Measurements from ENCODE around the gene APOC3. TPM values are rescaled to one million over a fixed set of nuclear protein-coding genes. Genes with fewer than 3 reads are reported as not detected.

Gene APOC3
- total and polyA plus RNA-seq, 7 experiments from 2014 or later: not detected

GRCh38 chr11:116856423-116856822 is 26.7 kb downstream of the APOC3 start:
- Histone ChIP-seq H3K4me1 (ENCODE audit: control insufficient read depth in 2 of 2, insufficient read depth in 2 of 2, low read length in 2 of 2) (peaks cover 51% of the 10 kb centered on the region in 2 donors), H3K4me3 (ENCODE audit: low read length) (no peak overlapping the region), H3K27ac (ENCODE audit: low read depth, low read length) (no peak overlapping the region), H3K27me3 (ENCODE audit: control insufficient read depth in 2 of 2, insufficient read depth in 2 of 2, low read length in 2 of 2) (no peaks in the 10 kb centered on the region), H3K9me3 (ENCODE audit: control insufficient read depth in 2 of 3, low read length in 3 of 3) (no peaks in the 10 kb centered on the region), H3K36me3 (ENCODE audit: control insufficient read depth in 2 of 3, insufficient read depth in 3 of 3, low read length in 3 of 3) (peaks cover under 1 to 40% (median 14%) of the 10 kb centered on the region in 3 experiments)
- intact Hi-C loops (cut with micrococcal nuclease): loop anchor here in 1 of 2 donors (10.0 kb wide), 1 partner anchor 958 kb away; no protein-coding TSS in a partner anchor
- ChIA-PET POLR2A (interaction anchor here (0.5 kb wide), 1 partner anchor 12 kb away, joined by 3 read pairs; no protein-coding TSS in a partner anchor), CTCF (interaction anchor here (0.5 kb wide), 1 partner anchor 249 kb away, joined by 3 read pairs; no protein-coding TSS in a partner anchor)
- H3K36me3 Mint-ChIP-seq: peaks cover under 1 to 43% (median 18%) of the 10 kb centered on the region in 5 donors
- peak overlapping the region in 8 of 9 donors; percentile 4 to 84 (median 74) for H3K27ac Mint-ChIP-seq
- no peak for DNase-seq
- peaks cover 47 to 61% (median 58%) of the 10 kb centered on the region in 7 donors for H3K4me1 Mint-ChIP-seq
- H3K27me3 Mint-ChIP-seq: no peaks in the 10 kb centered on the region
- H3K9me3 Mint-ChIP-seq: no peaks in the 10 kb centered on the region
- ATAC-seq: no peak
- peak overlapping the region in 7 of 10 donors; percentile 4 to 76 (median 61) for H3K4me3 Mint-ChIP-seq

GRCh38 chr11:116857316-116857715 is 27.6 kb downstream of the APOC3 start:
- H3K27ac ChIP-seq (ENCODE audit: low read depth, low read length): no peak overlapping the region
- peaks cover 6 to 48% (median 18%) of the 10 kb centered on the region in 3 experiments for H3K36me3 ChIP-seq (ENCODE audit: control insufficient read depth in 2 of 3, insufficient read depth in 3 of 3, low read length in 3 of 3)
- POLR2A ChIA-PET: no interaction called here

GRCh38 chr11:116857936-116858335 is 28.2 kb downstream of the APOC3 start:
- H3K36me3 ChIP-seq (ENCODE audit: control insufficient read depth in 2 of 3, insufficient read depth in 3 of 3, low read length in 3 of 3): peaks cover 6 to 53% (median 19%) of the 10 kb centered on the region in 3 experiments
- no peaks in the 10 kb centered on the region for H3K9me3 Mint-ChIP-seq
- no peak for ATAC-seq
- H3K4me1 ChIP-seq (ENCODE audit: control insufficient read depth in 2 of 2, insufficient read depth in 2 of 2, low read length in 2 of 2): peaks cover 36% of the 10 kb centered on the region in 2 donors
- intact Hi-C loops (cut with micrococcal nuclease): loop anchor here in 1 of 2 donors (10.0 kb wide), 1 partner anchor 957 kb away; no protein-coding TSS in a partner anchor
- H3K4me1 Mint-ChIP-seq: peaks cover 32 to 46% (median 43%) of the 10 kb centered on the region in 7 donors
- H3K4me3 Mint-ChIP-seq: no peak overlapping the region
- H3K4me3 ChIP-seq (ENCODE audit: low read length): no peak overlapping the region
- no peak for DNase-seq
- H3K27me3 Mint-ChIP-seq: no peaks in the 10 kb centered on the region
- H3K27ac Mint-ChIP-seq: peak overlapping the region in 1 of 9 donors; percentile 38
- H3K9me3 ChIP-seq (ENCODE audit: control insufficient read depth in 2 of 3, low read length in 3 of 3): no peaks in the 10 kb centered on the region
- peaks cover 5 to 51% (median 23%) of the 10 kb centered on the region in 5 donors for H3K36me3 Mint-ChIP-seq
- H3K27me3 ChIP-seq (ENCODE audit: control insufficient read depth in 2 of 2, insufficient read depth in 2 of 2, low read length in 2 of 2): no peaks in the 10 kb centered on the region
- no peak overlapping the region for H3K27ac ChIP-seq (ENCODE audit: low read depth, low read length)
- CTCF ChIA-PET: interaction anchor here (0.6 kb wide), 1 partner anchor 301 kb away, joined by 3 read pairs; no protein-coding TSS in a partner anchor
- POLR2A ChIA-PET: no interaction called here

More at GRCh38 chr11:116857316-116857715, 27.6 kb downstream of the APOC3 start:
- peaks cover 5 to 49% (median 23%) of the 10 kb centered on the region in 5 donors for H3K36me3 Mint-ChIP-seq
- ATAC-seq (no peak), DNase-seq (no peak)
- H3K4me3 Mint-ChIP-seq: no peak overlapping the region
- H3K4me1 ChIP-seq (ENCODE audit: control insufficient read depth in 2 of 2, insufficient read depth in 2 of 2, low read length in 2 of 2): peaks cover 42 to 43% of the 10 kb centered on the region in 2 donors
- H3K4me3 ChIP-seq (ENCODE audit: low read length): no peak overlapping the region
- H3K4me1 Mint-ChIP-seq: peaks cover 38 to 52% (median 49%) of the 10 kb centered on the region in 7 donors
- no peaks in the 10 kb centered on the region for H3K27me3 ChIP-seq (ENCODE audit: control insufficient read depth in 2 of 2, insufficient read depth in 2 of 2, low read length in 2 of 2)
- no peaks in the 10 kb centered on the region for H3K27me3 Mint-ChIP-seq
- H3K27ac Mint-ChIP-seq: peak overlapping the region in 3 of 9 donors; percentile 4 to 76 (median 25)
- H3K9me3 ChIP-seq (ENCODE audit: control insufficient read depth in 2 of 3, low read length in 3 of 3): no peaks in the 10 kb centered on the region
- no peaks in the 10 kb centered on the region for H3K9me3 Mint-ChIP-seq
- CTCF ChIA-PET: interaction anchor here (0.6 kb wide), 1 partner anchor 301 kb away, joined by 3 read pairs; no protein-coding TSS in a partner anchor
- intact Hi-C loops (cut with micrococcal nuclease): loop anchor here in 1 of 2 donors (10.0 kb wide), 1 partner anchor 957 kb away; no protein-coding TSS in a partner anchor

- peak overlapping the region in 1 of 10 donors; percentile 32 for H3K4me3 Mint-ChIP-seq
- no peak for DNase-seq
- POLR2A ChIA-PET: interaction anchor here (1.6 kb wide), 1 partner anchor 23 kb away, joined by 5 read pairs; no protein-coding TSS in a partner anchor
- H3K27ac ChIP-seq (ENCODE audit: low read depth, low read length): no peak overlapping the region
- H3K27me3 Mint-ChIP-seq: no peaks in the 10 kb centered on the region
- no peaks in the 10 kb centered on the region for H3K9me3 Mint-ChIP-seq
- H3K4me1 ChIP-seq (ENCODE audit: control insufficient read depth in 2 of 2, insufficient read depth in 2 of 2, low read length in 2 of 2): peaks cover 25% of the 10 kb centered on the region in 2 donors
- H3K36me3 ChIP-seq (ENCODE audit: control insufficient read depth in 2 of 3, insufficient read depth in 3 of 3, low read length in 3 of 3): peaks cover 8 to 66% (median 19%) of the 10 kb centered on the region in 3 experiments
- intact Hi-C loops (cut with micrococcal nuclease): loop anchor here in 1 of 2 donors (10.0 kb wide), 1 partner anchor 956 kb away; no protein-coding TSS in a partner anchor
- H3K36me3 Mint-ChIP-seq: peaks cover 5 to 61% (median 31%) of the 10 kb centered on the region in 5 donors
- ATAC-seq: no peak
- H3K9me3 ChIP-seq (ENCODE audit: control insufficient read depth in 2 of 3, low read length in 3 of 3): no peaks in the 10 kb centered on the region
- H3K27me3 ChIP-seq (ENCODE audit: control insufficient read depth in 2 of 2, insufficient read depth in 2 of 2, low read length in 2 of 2): no peaks in the 10 kb centered on the region
- CTCF ChIA-PET: interaction anchor here (0.9 kb wide), 1 partner anchor 247 kb away, joined by 4 read pairs; no protein-coding TSS in a partner anchor
- H3K4me3 ChIP-seq (ENCODE audit: low read length): no peak overlapping the region
- peak overlapping the region in 2 of 9 donors; percentile 8 to 20 for H3K27ac Mint-ChIP-seq
- H3K4me1 Mint-ChIP-seq: peaks cover 19 to 33% (median 31%) of the 10 kb centered on the region in 7 donors
Observed at GRCh38 chr11:116859175-116859574, 29.5 kb downstream of the APOC3 start.

GRCh38 chr11:116860303-116860702 is 30.6 kb downstream of the APOC3 start:
- H3K27me3 ChIP-seq (ENCODE audit: control insufficient read depth in 2 of 2, insufficient read depth in 2 of 2, low read length in 2 of 2): no peaks in the 10 kb centered on the region
- ChIA-PET POLR2A (no interaction called here), CTCF (no interaction called here)
- no peaks in the 10 kb centered on the region for H3K9me3 ChIP-seq (ENCODE audit: control insufficient read depth in 2 of 3, low read length in 3 of 3)
- no peak for DNase-seq
- Mint-ChIP-seq H3K4me3 (no peak overlapping the region), H3K36me3 (peaks cover 5 to 67% (median 36%) of the 10 kb centered on the region in 5 donors), H3K9me3 (no peaks in the 10 kb centered on the region), H3K27me3 (no peaks in the 10 kb centered on the region), H3K27ac (peak overlapping the region in 1 of 9 donors; percentile 78), H3K4me1 (peaks cover 13 to 24% (median 20%) of the 10 kb centered on the region in 7 donors)
- intact Hi-C loops (cut with micrococcal nuclease): no loop called here
- H3K36me3 ChIP-seq (ENCODE audit: control insufficient read depth in 2 of 3, insufficient read depth in 3 of 3, low read length in 3 of 3): peaks cover 8 to 77% (median 19%) of the 10 kb centered on the region in 3 experiments
- H3K27ac ChIP-seq (ENCODE audit: low read depth, low read length): no peak overlapping the region
- no peak for ATAC-seq
- no peak overlapping the region for H3K4me3 ChIP-seq (ENCODE audit: low read length)
- peaks cover 14% of the 10 kb centered on the region in 2 donors for H3K4me1 ChIP-seq (ENCODE audit: control insufficient read depth in 2 of 2, insufficient read depth in 2 of 2, low read length in 2 of 2)

- peak overlapping the region in 3 of 9 donors; percentile 36 to 45 (median 41) for H3K27ac Mint-ChIP-seq
- Histone ChIP-seq H3K4me1 (ENCODE audit: control insufficient read depth in 2 of 2, insufficient read depth in 2 of 2, low read length in 2 of 2) (peaks cover 2% of the 10 kb centered on the region in 2 donors), H3K9me3 (ENCODE audit: control insufficient read depth in 2 of 3, low read length in 3 of 3) (no peaks in the 10 kb centered on the region), H3K36me3 (ENCODE audit: control insufficient read depth in 2 of 3, insufficient read depth in 3 of 3, low read length in 3 of 3) (peaks cover 8 to 87% (median 19%) of the 10 kb centered on the region in 3 experiments), H3K27me3 (ENCODE audit: control insufficient read depth in 2 of 2, insufficient read depth in 2 of 2, low read length in 2 of 2) (no peaks in the 10 kb centered on the region), H3K27ac (ENCODE audit: low read depth, low read length) (no peak overlapping the region), H3K4me3 (ENCODE audit: low read length) (no peak overlapping the region)
- no peak overlapping the region for H3K4me3 Mint-ChIP-seq
- ChIA-PET POLR2A (interaction anchor here (0.6 to 1.0 kb wide), 3 partner anchors 181 to 236 kb away, joined by 3 to 4 read pairs (median 3); partner anchors contain the start of gene SIK3), CTCF (interaction anchor here (0.6 kb wide), 1 partner anchor 26 kb away, joined by 3 read pairs; no protein-coding TSS in a partner anchor)
- no peaks in the 10 kb centered on the region for H3K27me3 Mint-ChIP-seq
- DNase-seq (no peak), ATAC-seq (no peak)
- H3K36me3 Mint-ChIP-seq: peaks cover 13 to 76% (median 43%) of the 10 kb centered on the region in 5 donors
- H3K9me3 Mint-ChIP-seq: no peaks in the 10 kb centered on the region
- peaks cover 2 to 17% (median 11%) of the 10 kb centered on the region in 7 donors for H3K4me1 Mint-ChIP-seq
- intact Hi-C loops (cut with micrococcal nuclease): no loop called here
Observed at GRCh38 chr11:116861539-116861938, 31.8 kb downstream of the APOC3 start.

All from naive thymus-derived CD4-positive, alpha-beta T cell (primary cell).